ENCODE results near the gene MYDGF. TPM values are rescaled to one million over a fixed set of nuclear protein-coding genes. Genes with fewer than 3 reads are reported as not detected.

MYDGF gene
- total and polyA plus RNA-seq, 9 of the 15 experiments (the other 6 are each of a cell fraction or from before 2014, with no cell fraction given) = 4.2 to 141 (median 82.1) TPM

GRCh38 chr19:4645718-4646117, 24.4 kb downstream of the MYDGF start:
- ATAC-seq = no peak
- H3K4me1 ChIP-seq (replicated peaks in 1 of 2; ENCODE audit: control insufficient read depth in 2 of 2, insufficient read depth in 2 of 2, low read length in 2 of 2) = peaks cover 0 to 25% of the 10 kb centered on the region in 2 experiments; a peak in 3 of 5 replicates
- in situ Hi-C loops (cut with MboI) (no loop called here), intact Hi-C loops (cut with micrococcal nuclease) (no loop called here)
- WGBS (ENCODE audit: insufficient coverage, low coverage, missing lambda C conversion rate) = 68% methylated on average over 4 of the region's 4 CpGs
- no peak overlapping the region for H2AFZ ChIP-seq (ENCODE audit: low read depth, low read length)
- peaks cover 2% of the 10 kb centered on the region; the same call in 1 of the 3 replicates for H3K36me3 ChIP-seq (ENCODE audit: control insufficient read depth, insufficient read depth, low read length)
- no peaks in the 10 kb centered on the region for H3K27me3 ChIP-seq (ENCODE audit: control insufficient read depth in 2 of 2, insufficient read depth in 2 of 2, low read length in 2 of 2)
- H3K4me3 ChIP-seq = no peak overlapping the region
- H3K4me2 ChIP-seq (ENCODE audit: insufficient read depth, low read length) = no peak overlapping the region
- H4K20me1 ChIP-seq (replicated peaks; ENCODE audit: control insufficient read depth, insufficient read depth, low read length) = no peaks in the 10 kb centered on the region
- DNase-seq (ENCODE audit: extremely low read depth in 1 of 4, low spot score in 3 of 4) = no peak
- BruUV-seq (replicated peaks) = no TSS peak
- no peak for TF ChIP-seq HNRNPUL1 (IDR thresholded peaks at IDR 0.05; ENCODE audit: low read length)
- no peak for TF ChIP-seq BCLAF1 (IDR thresholded peaks at IDR 0.05; ENCODE audit: borderline replicate concordance in 1 of 2, control insufficient read depth in 1 of 2, low read depth in 2 of 2, low read length in 1 of 2)
- TF ChIP-seq PTRF (tag; IDR thresholded peaks at IDR 0.05) = no peak
- TF ChIP-seq SMARCA5 (IDR thresholded peaks at IDR 0.05) = peak; percentile 82
- TF ChIP-seq GTF2E2 (tag; IDR thresholded peaks at IDR 0.05) = no peak
- TF ChIP-seq ADNP (tag; IDR thresholded peaks at IDR 0.05) = 0 out of 2 replicates have a peak, but pooled peaks have one; percentile 49
- peak in 1 of 2 experiments; percentile 48; a peak in 2 of 4 replicates for TF ChIP-seq KDM1A (IDR thresholded peaks at IDR 0.05)
- no peak for TF ChIP-seq GABPB2 (CRISPR knock-in tag; conservative IDR thresholded peaks at IDR 0.05)
- TF ChIP-seq JUN (IDR thresholded peaks at IDR 0.05; ENCODE audit: borderline replicate concordance, low read depth, low read length) = no peak
- no peak for TF ChIP-seq JUN (CRISPR knock-in tag; IDR thresholded peaks at IDR 0.05; ENCODE audit: borderline replicate concordance)
- peak; percentile 50; the same call in 1 of the 2 replicates for TF ChIP-seq PTBP1 (IDR thresholded peaks at IDR 0.05; ENCODE audit: low read depth, low read length)
- no peak for TF ChIP-seq ID3 (CRISPR knock-in tag; IDR thresholded peaks at IDR 0.05)
- TF ChIP-seq ID3 (tag; IDR thresholded peaks at IDR 0.05) = 0 out of 2 replicates have a peak, but pooled peaks have one; percentile 47
- no peak for TF ChIP-seq IFI16 (CRISPR knock-in tag; IDR thresholded peaks at IDR 0.05)
- no peak for TF ChIP-seq PATZ1 (CRISPR knock-in tag; IDR thresholded peaks at IDR 0.05; ENCODE audit: borderline replicate concordance)
- peak; percentile 96 for TF ChIP-seq RBM25 (IDR thresholded peaks at IDR 0.05; ENCODE audit: low read depth, low read length, severe bottlenecking)
- peak in 1 of 2 experiments; percentile 50; a peak in 2 of 4 replicates for TF ChIP-seq RCOR1 (IDR thresholded peaks at IDR 0.05; ENCODE audit: borderline replicate concordance in 1 of 2, low read depth in 2 of 2, low read length in 2 of 2)
- peak; percentile 72; the same call in 1 of the 2 replicates for TF ChIP-seq BCOR (IDR thresholded peaks at IDR 0.05)
- FAIRE-seq = no peak
- no peaks in the 10 kb centered on the region for H3K9me1 ChIP-seq (ENCODE audit: control insufficient read depth, insufficient read depth, low read length)
- peaks cover 4% of the 10 kb centered on the region; the same call in 2 of the 3 replicates for H3K79me2 ChIP-seq (ENCODE audit: control insufficient read depth, insufficient read depth, low read length)
- POLR2A ChIA-PET = interaction anchor here (1.1 to 1.2 kb wide), 2 partner anchors 11 to 15 kb away, joined by 3 read pairs; no protein-coding TSS in a partner anchor
- CTCF ChIA-PET (ENCODE audit: low intra/inter-chr PET ratio) = no interaction called here
- no peak overlapping the region for H3K27ac ChIP-seq (ENCODE audit: extremely low read depth, low read depth, low read length)
- H3K9ac ChIP-seq (ENCODE audit: insufficient read depth in 1 of 2, low read depth in 2 of 2, low read length in 2 of 2) = peak overlapping the region in 1 of 2 experiments; percentile 36; a peak in 1 of 4 replicates
- no peaks in the 10 kb centered on the region for H3K9me3 ChIP-seq (replicated peaks; ENCODE audit: control insufficient read depth, insufficient read depth, low read depth, low read length)

All from K562 (cell line).